Mammary epithelial cell (primary cell): ENCODE results near the gene PRR35.

Experiments
- CTCF ChIP-seq, 2 donors: IDR thresholded peaks in 1 of 2; conservative IDR thresholded peaks in 1 of 2; 2 replicates each; pipeline ENCODE4 v1.5.1; 2011 to 2012; ENCODE audit warnings: inconsistent platforms in 2 of 2, low read length in 2 of 2, mild to moderate bottlenecking in 2 of 2, control low read depth in 1 of 2, low read depth in 1 of 2; ENCODE audit not compliant: insufficient read depth in 1 of 2; ENCODE audit errors: extremely low read depth in 1 of 2
- EZH2 ChIP-seq: IDR thresholded peaks from 2 replicates; pipeline ENCODE4 v1.6.1; 2012; ENCODE audit warnings: low read length, inconsistent platforms, borderline replicate concordance

- TF ChIP-seq CTCF (conservative IDR thresholded peaks at IDR 0.05 in 1 of 2, IDR thresholded peaks at IDR 0.05 in 1 of 2; ENCODE audit: extremely low read depth in 1 of 2, insufficient read depth in 1 of 2, low read depth in 1 of 2, low read length in 2 of 2) (peak in 1 of 2 donors; percentile 9), EZH2 (no peak)
Measured at GRCh38 chr16:537415-538335, 22.5 kb upstream of the PRR35 start.
